KMS-11 (cell line): Measurements from ENCODE around the gene PLEKHM3.
"Not testable (repeated sequence)": the region's sequence is repeated elsewhere in the genome, so short reads cannot be mapped to it uniquely, and the experiment has no call there.

Experiments
- H2AFZ ChIP-seq: fragments of 200-600 bp; sonication (generic); 2 replicates; pipeline ENCODE4 v1.6.1; 2016; ENCODE audit warnings: antibody characterized with exemption, mixed run types, low read depth
- H3K27ac ChIP-seq: fragments of 200-600 bp; sonication (generic); 2 replicates; pipeline ENCODE4 v1.6.1; 2016; ENCODE audit warnings: mild to moderate bottlenecking, mixed run types
- H3K27me3 ChIP-seq: fragments of 200-600 bp; sonication (generic); 2 replicates; pipeline ENCODE4 v1.6.1; 2017; ENCODE audit warnings: mild to moderate bottlenecking, low read depth, mixed run types, moderate library complexity; ENCODE audit not compliant: insufficient read depth
- H3K36me3 ChIP-seq: fragments of 200-600 bp; sonication (generic); 2 replicates; pipeline ENCODE4 v1.6.1; 2017; ENCODE audit warnings: mild to moderate bottlenecking, mixed run types; ENCODE audit not compliant: insufficient read depth
- H3K4me1 ChIP-seq: fragments of 200-600 bp; sonication (generic); 2 replicates; pipeline ENCODE4 v1.6.1; 2016; ENCODE audit warnings: mild to moderate bottlenecking, low read depth, mixed run types; ENCODE audit not compliant: poor library complexity, severe bottlenecking
- H3K4me2 ChIP-seq: fragments of 200-600 bp; sonication (generic); 2 replicates; pipeline ENCODE4 v1.7.0; 2016; ENCODE audit warnings: mild to moderate bottlenecking, mixed run types
- H3K4me3 ChIP-seq: fragments of 200-600 bp; sonication (generic); IDR thresholded peaks from 2 replicates; pipeline ENCODE4 v1.6.1; 2017; ENCODE audit warnings: low read depth, low read length, mixed read lengths; ENCODE audit not compliant: insufficient read depth
- H3K79me2 ChIP-seq: fragments of 200-600 bp; sonication (generic); 2 replicates; pipeline ENCODE4 v1.6.1; 2016; ENCODE audit warnings: low read depth, mixed run types; ENCODE audit not compliant: insufficient read depth
- H3K9ac ChIP-seq: fragments of 200-600 bp; sonication (generic); 2 replicates; pipeline ENCODE4 v1.6.1; 2016; ENCODE audit warnings: mild to moderate bottlenecking, mixed run types
- H4K20me1 ChIP-seq: fragments of 200-600 bp; sonication (generic); 2 replicates; pipeline ENCODE4 v1.6.1; 2016; ENCODE audit warnings: mild to moderate bottlenecking, mixed run types; ENCODE audit not compliant: insufficient read depth
- CTCF ChIP-seq: fragments of 200-600 bp; sonication (generic); conservative IDR thresholded peaks from 2 replicates; pipeline ENCODE4 v1.6.1; 2017; ENCODE audit warnings: low read depth, mild to moderate bottlenecking, antibody characterized with exemption, low read length, moderate library complexity, mixed read lengths

The PLEKHM3 gene

GRCh38 chr2:207812058-207812725 lies 213.1 kb downstream of the PLEKHM3 start:
- H3K4me1 ChIP-seq = no peaks in the 10 kb centered on the region
- TF ChIP-seq CTCF = no peak
- no peaks in the 10 kb centered on the region for H3K79me2 ChIP-seq
- H3K36me3 ChIP-seq = no peaks in the 10 kb centered on the region
- H3K9ac ChIP-seq = no peak overlapping the region
- H3K4me3 ChIP-seq = no peak overlapping the region
- H2AFZ ChIP-seq = no peak overlapping the region
- no peak overlapping the region for H3K4me2 ChIP-seq
- H3K27me3 ChIP-seq = no peaks in the 10 kb centered on the region
- H4K20me1 ChIP-seq = no peaks in the 10 kb centered on the region
- H3K27ac ChIP-seq = no peak overlapping the region

- H3K4me2 ChIP-seq, H3K4me3 ChIP-seq, H3K4me1 ChIP-seq, H3K27ac ChIP-seq, H3K27me3 ChIP-seq, H2AFZ ChIP-seq, H3K9ac ChIP-seq, H3K36me3 ChIP-seq, H4K20me1 ChIP-seq, H3K79me2 ChIP-seq: not testable (repeated sequence)
Observed at GRCh38 chr2:207811658-207812057, 213.7 kb downstream of the PLEKHM3 start.

GRCh38 chr2:207810200-207810788 lies 215.0 kb downstream of the PLEKHM3 start:
- no peak for TF ChIP-seq CTCF
- H3K9ac ChIP-seq = no peak overlapping the region
- no peaks in the 10 kb centered on the region for H3K79me2 ChIP-seq
- no peak overlapping the region for H2AFZ ChIP-seq
- H3K36me3 ChIP-seq = no peaks in the 10 kb centered on the region
- no peak overlapping the region for H3K4me3 ChIP-seq
- H4K20me1 ChIP-seq = no peaks in the 10 kb centered on the region
- H3K27me3 ChIP-seq = no peaks in the 10 kb centered on the region
- H3K4me1 ChIP-seq = no peaks in the 10 kb centered on the region
- H3K4me2 ChIP-seq = no peak overlapping the region
- no peak overlapping the region for H3K27ac ChIP-seq

GRCh38 chr2:207808119-207808518 lies 217.2 kb downstream of the PLEKHM3 start:
- Histone ChIP-seq H3K79me2 (no peaks in the 10 kb centered on the region), H3K36me3 (no peaks in the 10 kb centered on the region), H3K9ac (no peak overlapping the region), H3K27ac (no peak overlapping the region), H2AFZ (no peak overlapping the region), H4K20me1 (no peaks in the 10 kb centered on the region), H3K4me2 (no peak overlapping the region), H3K4me1 (no peaks in the 10 kb centered on the region), H3K4me3 (no peak overlapping the region), H3K27me3 (no peaks in the 10 kb centered on the region)
- TF ChIP-seq CTCF = no peak

- Histone ChIP-seq H2AFZ (no peak overlapping the region), H4K20me1 (no peaks in the 10 kb centered on the region), H3K27ac (no peak overlapping the region), H3K79me2 (no peaks in the 10 kb centered on the region), H3K4me1 (no peaks in the 10 kb centered on the region), H3K36me3 (no peaks in the 10 kb centered on the region), H3K27me3 (no peaks in the 10 kb centered on the region), H3K4me2 (no peak overlapping the region), H3K4me3 (no peak overlapping the region), H3K9ac (no peak overlapping the region)
- TF ChIP-seq CTCF = no peak
Observed at GRCh38 chr2:207807516-207807915, 217.8 kb downstream of the PLEKHM3 start.
